GM12872 (cell line): ENCODE measurements around the gene PLAC8.

Experiments used
- CTCF ChIP-seq: IDR thresholded peaks from 3 replicates; pipeline ENCODE4 v1.5.1; 2011; ENCODE audit warnings: low read depth, mild to moderate bottlenecking, low read length, moderate library complexity; ENCODE audit not compliant: insufficient read depth

PLAC8 gene

GRCh38 chr4:83124111-83124780 is 9.7 kb upstream of the PLAC8 start:
- no peak for TF ChIP-seq CTCF

GRCh38 chr4:83121246-83121645 is 6.7 kb upstream of the PLAC8 start:
- TF ChIP-seq CTCF = no peak

- no peak for TF ChIP-seq CTCF
Measured at GRCh38 chr4:83118869-83119268, 4.3 kb upstream of the PLAC8 start.

- no peak for TF ChIP-seq CTCF
Measured at GRCh38 chr4:83115656-83116285, 1.2 kb upstream of the PLAC8 start.

GRCh38 chr4:83115000-83115399 is 471 bp upstream of the PLAC8 start:
- TF ChIP-seq CTCF = no peak

- TF ChIP-seq CTCF = no peak
Measured at GRCh38 chr4:83113429-83113786, 1.1 kb downstream of the PLAC8 start.

- no peak for TF ChIP-seq CTCF
Measured at GRCh38 chr4:83112678-83113428, 1.7 kb downstream of the PLAC8 start.
